HL-60 (cell line): ENCODE measurements around the gene ACTRT2.

ENCODE experiments used
- DNase-seq, 2 experiments: peaks; one replicate each; pipeline ENCODE4 v3.0.0-alpha.2; 2010 to 2020; ENCODE audit warnings: low read depth in 1 of 2, low spot score in 1 of 2
- H3K27ac ChIP-seq: fragments of 250-450 bp; sonication (Bioruptor Pico); replicated peaks from 2 replicates; pipeline ENCODE4 v1.5.1; 2020; ENCODE audit warnings: mild to moderate bottlenecking, moderate library complexity
- H3K27me3 ChIP-seq: fragments of 250-450 bp; sonication (Bioruptor Pico); 2 replicates; pipeline ENCODE4 v1.5.1; 2021; ENCODE audit warnings: mild to moderate bottlenecking, moderate library complexity; ENCODE audit not compliant: insufficient read depth, poor library complexity, severe bottlenecking
- H3K4me3 ChIP-seq: replicated peaks from 2 replicates; pipeline ENCODE4 v1.5.1; 2011; ENCODE audit warnings: mild to moderate bottlenecking, control low read depth, low read length; ENCODE audit not compliant: insufficient read depth
- GABPA ChIP-seq: IDR thresholded peaks from 2 replicates; pipeline ENCODE4 v1.6.1; 2012; ENCODE audit warnings: low read depth
- POLR2AphosphoS5 ChIP-seq: IDR thresholded peaks from 2 replicates; pipeline ENCODE4 v1.6.1; 2012; ENCODE audit warnings: low read depth
- REST ChIP-seq: IDR thresholded peaks from 2 replicates; pipeline ENCODE4 v1.6.1; 2012; ENCODE audit warnings: low read depth; ENCODE audit not compliant: insufficient replicate concordance
- SPI1 ChIP-seq: IDR thresholded peaks from 2 replicates; pipeline ENCODE4 v1.6.1; 2012; ENCODE audit warnings: low read depth, mild to moderate bottlenecking, borderline replicate concordance
- TF ChIP-seq, protein P1 (sequence below): IDR thresholded peaks from one replicate; pipeline ENCODE4 v1.5.1; 2011; ENCODE audit warnings: low read length, control low read depth, inconsistent platforms; ENCODE audit not compliant: insufficient read depth

ACTRT2 gene

DNA sequence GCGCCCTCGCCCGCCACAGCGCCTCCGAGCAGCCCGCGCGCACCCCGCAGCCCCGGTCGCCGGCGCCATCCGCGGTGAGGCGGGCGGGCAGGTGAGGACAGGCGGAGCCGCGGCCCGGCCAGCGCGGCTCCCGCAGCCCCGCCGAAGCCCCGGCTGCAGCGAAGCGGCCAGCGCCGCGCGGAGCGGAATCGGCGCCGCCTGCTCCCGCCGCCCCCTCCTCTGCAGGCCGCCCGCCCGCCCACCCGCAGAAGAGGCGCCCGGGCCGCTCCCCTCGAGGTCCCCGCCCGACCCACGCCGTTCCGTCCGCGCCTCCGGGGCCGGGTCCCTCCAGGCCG lies 49.0 kb downstream of the ACTRT2 start:
- no peak for TF ChIP-seq POLR2AphosphoS5
- no peak for TF ChIP-seq GABPA
- TF ChIP-seq REST, result no peak
- TF ChIP-seq, protein P1, sequence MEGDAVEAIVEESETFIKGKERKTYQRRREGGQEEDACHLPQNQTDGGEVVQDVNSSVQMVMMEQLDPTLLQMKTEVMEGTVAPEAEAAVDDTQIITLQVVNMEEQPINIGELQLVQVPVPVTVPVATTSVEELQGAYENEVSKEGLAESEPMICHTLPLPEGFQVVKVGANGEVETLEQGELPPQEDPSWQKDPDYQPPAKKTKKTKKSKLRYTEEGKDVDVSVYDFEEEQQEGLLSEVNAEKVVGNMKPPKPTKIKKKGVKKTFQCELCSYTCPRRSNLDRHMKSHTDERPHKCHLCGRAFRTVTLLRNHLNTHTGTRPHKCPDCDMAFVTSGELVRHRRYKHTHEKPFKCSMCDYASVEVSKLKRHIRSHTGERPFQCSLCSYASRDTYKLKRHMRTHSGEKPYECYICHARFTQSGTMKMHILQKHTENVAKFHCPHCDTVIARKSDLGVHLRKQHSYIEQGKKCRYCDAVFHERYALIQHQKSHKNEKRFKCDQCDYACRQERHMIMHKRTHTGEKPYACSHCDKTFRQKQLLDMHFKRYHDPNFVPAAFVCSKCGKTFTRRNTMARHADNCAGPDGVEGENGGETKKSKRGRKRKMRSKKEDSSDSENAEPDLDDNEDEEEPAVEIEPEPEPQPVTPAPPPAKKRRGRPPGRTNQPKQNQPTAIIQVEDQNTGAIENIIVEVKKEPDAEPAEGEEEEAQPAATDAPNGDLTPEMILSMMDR, result no peak
- TF ChIP-seq SPI1, result no peak
- no peak overlapping the region for H3K27ac ChIP-seq
- DNase-seq, result no peak
- H3K27me3 ChIP-seq, result peaks cover 67% of the 10 kb centered on the region
- H3K4me3 ChIP-seq, result no peak overlapping the region

GRCh38 chr1:3070644-3071564 lies 49.6 kb downstream of the ACTRT2 start:
- no peak overlapping the region for H3K27ac ChIP-seq
- peaks cover 67% of the 10 kb centered on the region for H3K27me3 ChIP-seq
- TF ChIP-seq POLR2AphosphoS5 (no peak), GABPA (no peak), REST (no peak), SPI1 (no peak)
- TF ChIP-seq, protein P1, result no peak
- no peak overlapping the region for H3K4me3 ChIP-seq
- DNase-seq, result no peak

- TF ChIP-seq POLR2AphosphoS5 (no peak), SPI1 (no peak), REST (no peak), GABPA (no peak)
- TF ChIP-seq, protein P1, result no peak
- H3K27me3 ChIP-seq, result peaks cover 62% of the 10 kb centered on the region
Measured at GRCh38 chr1:3071565-3072390, 50.5 kb downstream of the ACTRT2 start.

More at GRCh38 chr1:3071565-3072390, 50.5 kb downstream of the ACTRT2 start:
- Histone ChIP-seq H3K27ac (no peak overlapping the region), H3K4me3 (no peak overlapping the region)
- DNase-seq, result no peak
